CD4-positive, CD25-positive, alpha-beta regulatory T cell (primary cell): ENCODE results near the gene SLFN14. TPM values are rescaled to one million over a fixed set of nuclear protein-coding genes. Genes with fewer than 3 reads are reported as not detected.

ENCODE experiments used
- polyA plus RNA-seq, 4 donors: library from polyadenylated mRNA; unstranded; fragments of 300-500 nt; fragmentation: Illumina TruSeq; gene quantifications; one replicate each; pipeline ENCODE4 v1.2.3, GENCODE V29; 2021
- total RNA-seq: library from RNA; stranded (reverse); gene quantifications from one replicate; pipeline ENCODE4 v1.2.3, GENCODE V29; 2022

Gene SLFN14
- total and polyA plus RNA-seq, 5 donors from 2014 or later = 0.17 to 0.57 TPM; not detected in 3

Other genes starting within 250 kb of the SLFN14 start
- gene SLFN11, start 187.2 kb downstream of the SLFN14 start, total RNA-seq = 61.9 TPM
- gene SLFN11, start 187.2 kb downstream of the SLFN14 start, polyA plus RNA-seq = 10 to 100 TPM; 10.1 to 18.0 (median 11.2) TPM
- gene SLFN12, start 128.3 kb downstream of the SLFN14 start, total RNA-seq = 7.0 TPM
- 1 to 10 TPM; 2.6 to 3.6 (median 2.9) TPM for gene SLFN12, start 128.3 kb downstream of the SLFN14 start, polyA plus RNA-seq
- 25.5 TPM for gene SLFN13, start 112.1 kb downstream of the SLFN14 start, total RNA-seq
- gene SLFN13, start 112.1 kb downstream of the SLFN14 start, polyA plus RNA-seq = 1 to 10 TPM; 4.9 to 6.2 (median 5.1) TPM
- gene SLFN12L, start 23.1 kb downstream of the SLFN14 start, total RNA-seq = 105 TPM
- 10 to 100 TPM; 12.7 to 14.6 (median 13.4) TPM for gene SLFN12L, start 23.1 kb downstream of the SLFN14 start, polyA plus RNA-seq
- 3.1 TPM for gene PEX12, start 17.8 kb upstream of the SLFN14 start, total RNA-seq
- gene PEX12, start 17.8 kb upstream of the SLFN14 start, polyA plus RNA-seq = 1 to 10 TPM; 1.1 to 3.4 (median 1.6) TPM
- gene AP2B1, start 26.5 kb upstream of the SLFN14 start, total RNA-seq = 133 TPM
- 10 to 100 TPM; 59.8 to 89.2 (median 74.4) TPM for gene AP2B1, start 26.5 kb upstream of the SLFN14 start, polyA plus RNA-seq
- gene RASL10B, start 170.8 kb upstream of the SLFN14 start, total RNA-seq = not detected
- gene RASL10B, start 170.8 kb upstream of the SLFN14 start, polyA plus RNA-seq = under 1 TPM in 1 of 4 donors, not detected in 3; 0.14 TPM
- gene GAS2L2, start 192.4 kb upstream of the SLFN14 start, total RNA-seq = not detected
- gene GAS2L2, start 192.4 kb upstream of the SLFN14 start, polyA plus RNA-seq = not detected
- gene C17orf50, start 200.1 kb upstream of the SLFN14 start, total RNA-seq = not detected
- not detected for gene C17orf50, start 200.1 kb upstream of the SLFN14 start, polyA plus RNA-seq
- not detected for gene MMP28, start 234.8 kb upstream of the SLFN14 start, total RNA-seq
- gene MMP28, start 234.8 kb upstream of the SLFN14 start, polyA plus RNA-seq = 1 to 10 TPM in 2 of 4 donors, under 1 TPM in 1, not detected in 1; 0.80 to 4.3 (median 2.7) TPM
- 186 TPM for gene TAF15, start 248.7 kb upstream of the SLFN14 start, total RNA-seq
- 10 to 100 TPM in 3 of 4 donors, 1 to 10 TPM in 1; 8.8 to 19.8 (median 15.0) TPM for gene TAF15, start 248.7 kb upstream of the SLFN14 start, polyA plus RNA-seq